Stomach (tissue), 9 donors: ENCODE results near the gene FGGY. TPM values are rescaled to one million over a fixed set of nuclear protein-coding genes. Genes with fewer than 3 reads are reported as not detected.

Experiments used
- DNase-seq, 2 donors: peaks; one replicate each; pipeline versions ENCODE4 v3.0.0 to v3.0.0-alpha.2; 2013 to 2019
- H3K27ac ChIP-seq, 5 donors: fragments of 200-600 bp in 4 of 5; sonication (generic) in 4 of 5; one replicate each; pipeline ENCODE4 v1.5.1; 2013 to 2019; ENCODE audit warnings: mild to moderate bottlenecking in 1 of 5, moderate library complexity in 1 of 5
- H3K27me3 ChIP-seq, 3 donors: fragments of 200-600 bp; sonication (generic); one replicate each; pipeline ENCODE4 v1.5.1; 2017 to 2019; ENCODE audit warnings: mixed run types in 1 of 3
- H3K36me3 ChIP-seq, 4 donors: fragments of 200-600 bp; sonication (generic); 1 replicate in 3 of 4; 2 replicates in 1 of 4; pipeline ENCODE4 v1.5.1; 2016 to 2019
- H3K4me1 ChIP-seq, 4 donors: fragments of 200-600 bp; sonication (generic); one replicate each; pipeline ENCODE4 v1.5.1; 2016 to 2019
- H3K4me3 ChIP-seq, 4 donors: fragments of 200-600 bp; sonication (generic) in 3 of 4; one replicate each; pipeline ENCODE4 v1.5.1; 2016 to 2019; ENCODE audit warnings: mild to moderate bottlenecking in 1 of 4
- H3K9me3 ChIP-seq, 4 donors: fragments of 200-600 bp; sonication (generic); one replicate each; pipeline ENCODE4 v1.5.1; 2016 to 2019
- CTCF ChIP-seq, 7 experiments: fragments of 450-650 bp in 4 of 7; fragments of 200-600 bp in 3 of 7; sonication (generic) in 3 of 7; IDR thresholded peaks; one replicate each; pipeline ENCODE4 v1.5.1; 2016 to 2019; ENCODE audit warnings: antibody characterized with exemption in 7 of 7, control low read depth in 2 of 7, mild to moderate bottlenecking in 1 of 7
- EP300 ChIP-seq: sonication (generic); formaldehyde crosslinking; IDR thresholded peaks from one replicate; pipeline ENCODE4 v1.6.1; 2017; ENCODE audit warnings: antibody characterized with exemption
- POLR2A ChIP-seq, 4 donors: fragments of 450-650 bp; IDR thresholded peaks; one replicate each; pipeline ENCODE4 v1.6.1; 2016; ENCODE audit warnings: antibody characterized with exemption in 4 of 4, control low read depth in 2 of 4, mild to moderate bottlenecking in 1 of 4, moderate library complexity in 1 of 4
- POLR2AphosphoS5 ChIP-seq, 3 donors: sonication (generic); formaldehyde crosslinking; IDR thresholded peaks; one replicate each; pipeline ENCODE4 v1.6.1; 2016; ENCODE audit warnings: antibody characterized with exemption in 3 of 3
- WGBS, 5 donors: extraction: QIAGEN DNeasy Blood & Tissue Kit in 3 of 5; methylation state at CpG; one replicate each; pipeline versions ENCODE4 v1.1.5 to v1.1.7; 2013 to 2018; 5-methylcytosine and 5-hydroxymethylcytosine counted together
- intact Hi-C: fragments of 100-400 bp; cut with DNase I; formaldehyde crosslinking; loops from one replicate; pipeline ENCODE4 v1.15.1; 2023; ENCODE audit warnings: low total_unique reads
- polyA plus RNA-seq, 3 donors: library from polyadenylated mRNA; stranded (reverse); fragments of 200-250 nt; gene quantifications; one replicate each; pipeline ENCODE4 v1.2.3, GENCODE V29; 2013
- total RNA-seq, 5 donors: library from RNA; depleted of rRNA; stranded (reverse); fragments of >200 nt; gene quantifications; one replicate each; pipeline versions ENCODE4 v1.1.0 to v1.2.3, GENCODE V29; 2014 to 2016
- donor health status: healthy with polysubstance abuse.
- donor health status: Bipolar disorder and iron deficiency.
- donor health status: healthy.

Gene FGGY
- total and polyA plus RNA-seq, 8 donors = 6.2 to 40.6 (median 10.8) TPM

GRCh38 chr1:59688976-59689375 lies 392.1 kb downstream of the FGGY start:
- Histone ChIP-seq H3K4me1 (peaks cover 0 to 30% (median 3%) of the 10 kb centered on the region in 4 donors), H3K27me3 (no peaks in the 10 kb centered on the region), H3K27ac (peak overlapping the region in 1 of 5 donors; percentile 24), H3K4me3 (no peak overlapping the region), H3K36me3 (no peaks in the 10 kb centered on the region), H3K9me3 (no peaks in the 10 kb centered on the region)
- TF ChIP-seq POLR2A (IDR thresholded peaks at IDR 0.05) (no peak), EP300 (no peak), CTCF (IDR thresholded peaks at IDR 0.05) (no peak), POLR2AphosphoS5 (IDR thresholded peaks at IDR 0.05) (no peak)
- intact Hi-C loops = no loop called here
- WGBS, 5 donors = 89 to 96% (median 92%) methylated on average over 5 of the region's 5 CpGs
- no peak for DNase-seq

- Histone ChIP-seq H3K4me1 (peaks cover 0 to 30% (median 3%) of the 10 kb centered on the region in 4 donors), H3K27me3 (no peaks in the 10 kb centered on the region), H3K4me3 (no peak overlapping the region), H3K27ac (peak overlapping the region in 2 of 5 donors; percentile 4 to 29), H3K36me3 (no peaks in the 10 kb centered on the region), H3K9me3 (no peaks in the 10 kb centered on the region)
- TF ChIP-seq CTCF (IDR thresholded peaks at IDR 0.05) = no peak
- TF ChIP-seq POLR2AphosphoS5 (IDR thresholded peaks at IDR 0.05) = no peak
- TF ChIP-seq EP300 = no peak
- no peak for TF ChIP-seq POLR2A (IDR thresholded peaks at IDR 0.05)
- DNase-seq = no peak
- WGBS, 5 donors = 88 to 100% (median 100%) methylated on average over 1 of the region's 1 CpG
- intact Hi-C loops = no loop called here
These were observed 392.8 kb downstream of the FGGY start for GRCh38 chr1:59689730-59690129.

GRCh38 chr1:59690171-59690930 lies 393.5 kb downstream of the FGGY start:
- WGBS, 5 donors = 81 to 90% (median 87%) methylated on average over 7 of the region's 7 CpGs
- H3K4me3 ChIP-seq = no peak overlapping the region
- no peaks in the 10 kb centered on the region for H3K27me3 ChIP-seq
- no peak for TF ChIP-seq EP300
- TF ChIP-seq POLR2A (IDR thresholded peaks at IDR 0.05) = no peak
- TF ChIP-seq CTCF (IDR thresholded peaks at IDR 0.05) = no peak
- no peak for TF ChIP-seq POLR2AphosphoS5 (IDR thresholded peaks at IDR 0.05)
- intact Hi-C loops = no loop called here
- H3K4me1 ChIP-seq = peaks cover 0 to 30% (median 3%) of the 10 kb centered on the region in 4 donors
- peak overlapping the region in 3 of 5 donors; percentile 28 to 66 (median 32) for H3K27ac ChIP-seq
- no peaks in the 10 kb centered on the region for H3K9me3 ChIP-seq
- H3K36me3 ChIP-seq = no peaks in the 10 kb centered on the region
- DNase-seq = no peak

GRCh38 chr1:59691261-59691660 lies 394.4 kb downstream of the FGGY start:
- Histone ChIP-seq H3K36me3 (no peaks in the 10 kb centered on the region), H3K27ac (peak overlapping the region in 4 of 5 donors; percentile 28 to 66 (median 36)), H3K4me3 (no peak overlapping the region), H3K4me1 (peaks cover 0 to 30% (median 3%) of the 10 kb centered on the region in 4 donors), H3K9me3 (no peaks in the 10 kb centered on the region), H3K27me3 (no peaks in the 10 kb centered on the region)
- peak in 1 of 2 donors; percentile 86 for DNase-seq
- no peak for TF ChIP-seq EP300
- TF ChIP-seq POLR2AphosphoS5 (IDR thresholded peaks at IDR 0.05) = peak in 1 of 3 donors; percentile 33
- intact Hi-C loops = no loop called here
- WGBS, 5 donors = 68 to 88% (median 80%) methylated on average over 4 of the region's 4 CpGs

- peak in 1 of 2 donors; percentile 78 for DNase-seq
These were observed 395.7 kb downstream of the FGGY start for GRCh38 chr1:59692591-59692990.

More at GRCh38 chr1:59692591-59692990, 395.7 kb downstream of the FGGY start:
- H3K9me3 ChIP-seq = no peaks in the 10 kb centered on the region
- WGBS, 5 donors = 56 to 84% (median 68%) methylated on average over 5 of the region's 5 CpGs
- peaks cover 0 to 29% (median 5%) of the 10 kb centered on the region in 4 donors for H3K4me1 ChIP-seq
- H3K27ac ChIP-seq = no peak overlapping the region
- H3K36me3 ChIP-seq = no peaks in the 10 kb centered on the region
- intact Hi-C loops = no loop called here
- H3K4me3 ChIP-seq = no peak overlapping the region
- H3K27me3 ChIP-seq = no peaks in the 10 kb centered on the region
- no peak for TF ChIP-seq POLR2AphosphoS5 (IDR thresholded peaks at IDR 0.05)
- TF ChIP-seq CTCF (IDR thresholded peaks at IDR 0.05) = no peak
- TF ChIP-seq POLR2A (IDR thresholded peaks at IDR 0.05) = no peak
- no peak for TF ChIP-seq EP300
